ENCODE results near the gene PLS1.
"Not testable (repeated sequence)": the region's sequence is repeated elsewhere in the genome, so short reads cannot be mapped to it uniquely, and the experiment has no call there.

Gene PLS1

DNA sequence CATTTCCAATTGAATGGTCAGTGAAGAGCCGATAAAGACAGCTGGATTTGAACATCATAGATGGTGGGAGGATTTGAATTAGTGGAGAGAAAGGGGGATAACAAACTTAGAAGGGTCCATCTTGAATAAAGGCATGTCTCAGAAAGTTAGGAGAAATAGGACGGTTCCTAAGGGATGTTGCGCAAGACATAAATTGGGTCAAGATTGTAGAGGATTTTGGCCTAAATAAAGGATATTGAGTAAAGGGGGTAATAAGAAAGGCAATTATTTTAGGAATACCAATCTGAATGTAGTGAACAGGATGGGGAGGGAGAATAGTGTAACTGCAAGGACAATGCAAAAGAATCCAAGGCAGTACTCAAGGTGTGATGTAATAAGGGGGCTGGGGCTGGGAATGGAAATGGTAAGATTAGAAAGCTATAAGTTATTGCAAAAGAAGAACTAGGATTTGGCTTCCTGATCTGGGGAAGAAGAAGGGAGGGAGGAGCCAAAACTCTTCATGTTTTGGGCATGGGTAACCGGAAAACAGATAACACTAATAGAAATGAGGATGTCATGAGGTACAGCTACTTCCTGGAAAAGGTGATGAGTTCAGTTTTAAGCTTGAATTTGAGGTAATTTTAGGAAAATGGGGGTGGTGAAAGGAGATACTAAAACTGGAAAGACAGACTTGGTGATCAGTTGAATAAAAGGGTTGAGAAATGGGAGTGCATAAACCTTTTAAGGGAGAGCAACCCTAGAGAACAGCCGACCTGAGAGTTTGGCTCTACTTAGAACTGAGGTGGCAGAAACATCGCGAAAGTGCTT is 110.3 kb downstream of the PLS1 start:
- no peak for DNase-seq

DNA sequence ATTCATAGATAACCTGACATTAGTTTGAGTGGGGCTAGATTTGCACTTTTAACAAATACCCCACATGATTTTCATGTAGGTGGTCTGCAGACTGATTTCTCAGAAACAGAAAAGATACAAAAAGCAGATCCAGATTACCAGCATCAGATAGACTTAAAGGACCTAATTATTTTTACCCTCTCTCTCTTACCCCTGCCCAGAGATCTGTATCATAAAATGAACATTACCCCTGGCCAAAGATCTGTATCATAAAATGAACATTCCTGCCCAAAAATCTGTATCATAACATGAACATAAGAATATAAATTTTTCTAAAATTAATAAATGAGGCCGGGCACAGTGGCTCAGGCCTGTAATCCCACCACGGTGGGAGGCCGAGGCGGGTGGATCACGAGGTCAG is 113.0 kb downstream of the PLS1 start:
- no peak for DNase-seq

- not testable (repeated sequence) for DNase-seq
Measured at GRCh38 chr3:142714882-142715281, 118.7 kb downstream of the PLS1 start.

GRCh38 chr3:142716102-142716501 is 119.9 kb downstream of the PLS1 start:
- DNase-seq, result no peak

- DNase-seq, result no peak
Measured at GRCh38 chr3:142723665-142723967, 127.4 kb downstream of the PLS1 start.

GRCh38 chr3:142723968-142724681 is 127.9 kb downstream of the PLS1 start, which contains the start of gene TRPC1:
Gene TRPC1, plus strand, starts transcription at chr3:142724034. Its CDS starts 526 bp downstream, at chr3:142724560.
- peak; percentile 47 for DNase-seq

DNA sequence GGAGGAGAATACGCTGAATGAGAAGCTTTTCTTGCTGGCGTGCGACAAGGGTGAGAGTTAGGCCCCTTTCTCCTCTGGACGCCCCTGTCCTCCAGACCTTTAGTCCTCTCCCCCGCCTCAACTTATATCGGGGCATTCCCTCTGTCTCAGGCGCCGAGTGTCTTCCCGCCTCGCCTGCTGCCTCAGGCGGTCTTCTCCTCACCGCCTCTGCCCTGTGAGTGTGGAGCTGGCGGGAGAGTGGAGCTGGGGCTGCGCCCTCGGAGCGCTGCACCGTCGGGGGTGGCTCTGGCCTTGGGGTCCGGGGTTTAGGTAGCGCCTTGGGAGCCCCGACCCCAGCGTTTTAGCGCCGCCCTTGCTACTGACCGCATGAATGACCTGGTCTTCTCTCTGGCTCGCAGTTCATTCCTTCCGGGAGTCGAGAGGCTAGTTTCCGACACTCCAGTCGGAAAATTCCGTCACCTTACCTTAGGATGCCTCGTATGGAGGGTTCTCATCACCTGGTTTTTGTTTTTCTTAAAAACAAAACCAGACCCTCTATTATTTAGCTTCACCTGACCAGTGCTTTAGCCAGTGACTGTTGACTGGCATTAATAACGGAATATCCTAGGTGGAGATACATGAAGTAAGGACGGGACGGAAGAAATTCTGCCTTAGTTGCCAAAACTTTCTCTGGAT is 128.6 kb downstream of the PLS1 start:
- DNase-seq, result no peak

DNA sequence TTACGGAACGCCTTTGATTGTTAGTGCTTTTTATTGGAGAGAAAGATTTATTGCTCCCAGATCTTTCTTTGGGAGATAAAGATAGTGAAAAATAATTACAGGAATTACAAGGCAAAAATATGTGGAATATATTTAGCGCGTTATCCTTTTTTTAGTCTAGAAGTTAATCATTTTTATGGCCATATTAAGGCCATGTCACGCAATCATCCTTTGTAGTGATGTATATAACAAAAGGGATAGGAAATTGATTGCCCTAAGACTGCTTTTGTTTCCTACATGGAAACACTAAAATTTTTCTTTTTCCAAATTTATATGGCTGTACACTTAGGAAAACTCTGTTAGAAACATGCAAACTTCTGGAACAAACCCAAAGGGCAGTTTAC is 129.2 kb downstream of the PLS1 start:
- no peak for DNase-seq

DNA sequence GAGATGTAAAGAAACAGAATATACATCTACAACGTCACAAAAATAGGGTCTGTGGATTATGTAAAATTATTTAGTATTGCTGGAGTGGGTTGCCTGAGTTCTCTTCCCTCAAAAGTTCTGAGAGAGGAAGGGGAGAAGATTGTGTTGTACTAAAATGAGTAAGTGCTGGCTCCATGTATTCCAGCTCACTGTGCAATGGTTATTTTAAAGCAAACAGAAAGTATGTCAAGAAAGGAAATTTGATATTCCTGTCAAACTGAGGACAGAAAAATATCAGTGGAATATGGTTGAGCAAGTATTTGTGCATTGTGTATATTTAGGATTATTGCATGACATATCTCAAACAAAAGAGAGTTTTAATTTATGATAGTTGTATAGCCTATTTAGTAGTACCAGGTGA is 129.8 kb downstream of the PLS1 start:
- no peak for DNase-seq

GRCh38 chr3:142732066-142732465 is 135.9 kb downstream of the PLS1 start:
- no peak for DNase-seq

DNA sequence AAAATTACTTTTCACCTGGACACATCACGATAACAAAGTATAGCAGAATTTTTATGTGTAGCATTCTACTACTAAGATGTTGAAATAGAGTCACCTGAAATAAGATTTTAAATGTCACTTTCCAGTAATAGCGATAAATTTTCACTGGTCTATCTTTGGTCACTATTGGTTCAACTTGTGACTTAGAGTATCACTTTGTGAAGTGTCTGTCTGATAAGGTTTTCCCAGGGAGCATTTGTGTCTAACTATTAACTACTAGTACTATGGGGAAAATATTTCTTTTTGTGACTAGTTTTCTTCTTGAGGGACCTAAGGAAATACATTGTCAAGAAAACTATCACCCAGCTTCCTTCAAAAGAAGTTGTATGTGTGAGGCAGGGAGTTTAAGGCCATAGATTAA is 138.6 kb downstream of the PLS1 start:
- DNase-seq, result no peak

DNA sequence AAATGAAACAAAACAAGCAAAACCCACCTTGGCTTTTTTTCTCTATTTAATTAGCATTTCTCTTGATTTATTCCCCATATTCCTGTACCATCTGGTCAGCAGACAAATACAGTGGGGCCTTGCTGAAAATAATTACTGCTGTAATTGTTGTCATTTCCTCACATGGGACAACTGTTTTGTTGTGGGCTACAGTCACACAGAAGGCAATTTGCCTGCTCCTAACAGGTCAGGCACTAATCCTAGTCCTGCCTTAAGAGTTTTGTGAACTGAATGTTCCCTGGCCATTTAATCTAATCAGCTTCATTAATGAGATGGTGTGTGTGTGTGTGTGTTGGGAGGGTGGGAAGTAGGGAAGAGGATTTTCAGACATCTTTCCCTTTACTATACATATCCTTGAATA is 139.3 kb downstream of the PLS1 start:
- DNase-seq, result no peak

DNA sequence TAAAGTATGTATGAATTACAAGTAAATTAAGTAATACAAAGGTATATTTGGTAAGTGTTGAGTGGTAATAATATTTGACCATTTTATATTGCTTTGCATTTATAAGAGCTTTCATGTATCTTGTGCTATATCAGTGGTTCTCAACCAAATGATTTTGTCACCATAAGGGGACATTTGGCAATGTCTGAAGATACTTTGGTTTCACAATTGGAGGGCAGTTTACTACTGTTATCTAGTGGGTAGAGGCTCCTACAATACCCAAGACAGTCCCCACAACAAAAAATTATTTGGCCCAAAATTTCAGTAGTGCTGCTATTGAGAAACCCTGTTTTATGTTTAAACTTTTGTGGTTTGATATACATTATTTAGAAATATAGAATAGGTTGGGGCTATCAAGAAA is 142.2 kb downstream of the PLS1 start:
- no peak for DNase-seq

- DNase-seq, result no peak
Measured at GRCh38 chr3:142746646-142747045, 150.5 kb downstream of the PLS1 start.

GRCh38 chr3:142750531-142750930 is 154.3 kb downstream of the PLS1 start:
- not testable (repeated sequence) for DNase-seq

DNA sequence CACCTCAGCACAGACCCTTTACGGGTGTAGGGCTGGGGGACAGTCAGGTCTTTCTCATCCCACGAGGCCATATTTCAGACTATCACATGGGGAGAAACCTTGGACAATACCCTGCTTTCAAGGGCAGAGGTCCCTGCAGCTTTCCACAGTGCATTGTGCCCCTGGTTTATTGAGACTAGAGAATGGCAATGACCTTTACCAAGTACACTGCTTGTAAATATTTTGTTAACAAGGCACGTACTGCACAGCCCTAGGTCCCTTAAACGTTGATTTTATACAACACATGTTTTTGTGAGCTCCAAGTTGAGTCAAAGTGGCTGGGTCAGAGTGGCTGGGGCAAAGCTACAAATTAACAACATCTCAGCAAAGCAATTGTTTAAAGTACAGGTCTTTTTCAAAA is 156.4 kb downstream of the PLS1 start:
- not testable (repeated sequence) for DNase-seq

DNA sequence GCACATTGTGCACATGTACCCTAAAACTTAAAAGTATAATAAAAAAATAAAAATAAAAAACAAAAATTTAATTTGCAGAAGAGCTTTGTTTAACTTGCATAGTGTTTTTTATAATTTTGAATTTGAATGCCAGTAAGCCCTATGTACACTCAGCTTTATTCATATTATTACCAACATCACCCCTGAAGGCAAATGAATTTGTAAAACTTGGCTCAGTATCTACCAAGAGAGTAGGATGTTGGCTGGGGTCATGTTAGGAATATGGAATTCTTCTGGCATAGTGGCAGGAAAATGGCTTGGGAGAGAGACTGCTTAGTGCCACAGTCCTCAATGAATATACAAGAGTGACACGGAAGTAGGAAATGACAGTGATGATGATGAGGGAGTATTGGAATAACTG is 158.3 kb downstream of the PLS1 start:
- no peak for DNase-seq

Measured in activated gamma-delta T cell (primary cell).